Measurements from ENCODE around the gene PCK1. TPM values are rescaled to one million over a fixed set of nuclear protein-coding genes. Genes with fewer than 3 reads are reported as not detected.

Gene PCK1
- total and polyA plus RNA-seq, 2 of the 8 experiments (the other 6 are each of a cell fraction or from before 2014, with no cell fraction given), result not detected

DNA sequence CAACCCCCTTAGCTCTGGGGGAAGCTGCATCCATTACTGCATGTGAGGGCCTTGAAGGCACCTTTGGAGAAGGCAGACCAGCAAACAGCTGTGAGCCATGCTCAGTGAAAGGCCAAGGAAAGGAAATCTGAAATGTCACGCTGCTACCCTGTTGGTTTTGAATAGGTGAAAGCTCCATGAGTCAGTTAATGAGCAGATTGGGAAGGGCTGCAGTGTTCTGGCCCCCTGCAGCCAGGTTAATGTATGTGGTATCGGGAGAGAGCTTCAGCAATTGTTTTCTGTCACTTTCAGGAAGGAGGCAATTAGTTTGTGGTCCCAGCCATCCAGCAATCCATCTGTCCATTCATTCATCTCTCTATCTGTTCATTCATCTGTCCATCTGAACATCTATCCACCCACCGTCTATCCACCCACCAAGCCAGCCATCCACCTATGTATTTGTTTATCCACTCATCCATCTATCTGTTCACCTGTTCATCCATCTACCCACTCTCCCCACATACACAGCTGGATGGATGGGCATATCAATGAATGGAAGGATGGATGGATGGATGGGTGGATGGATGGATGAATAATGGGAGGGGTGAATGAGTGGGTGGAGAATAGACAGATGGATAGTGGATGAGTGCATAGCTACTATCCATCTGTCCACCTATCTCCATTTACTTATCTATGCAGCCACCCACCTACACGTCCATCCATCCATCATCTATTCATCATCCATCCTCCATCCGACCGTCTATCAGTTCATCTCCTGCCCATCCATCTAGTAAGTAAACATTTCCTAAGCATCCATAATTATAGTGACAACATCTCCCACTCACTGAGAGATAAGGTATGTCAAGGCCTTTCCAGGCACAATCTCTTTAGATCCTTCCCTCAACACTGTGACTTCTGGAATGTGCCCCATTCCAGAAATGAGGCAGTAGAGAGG, 16.0 kb downstream of the PCK1 start (continued):
- TF ChIP-seq CHD7 (IDR thresholded peaks at IDR 0.05; ENCODE audit: insufficient replicate concordance, low read length), result no peak
- TF ChIP-seq SIRT6 (IDR thresholded peaks at IDR 0.05; ENCODE audit: low read length), result no peak
- TF ChIP-seq PHF8 (conservative IDR thresholded peaks at IDR 0.05; ENCODE audit: low read depth, low read length), result no peak

Data from H1 (cell line).